GM21367 (cell line): ENCODE results near the gene JMY.

Experiments used
- ATAC-seq: cut with Tn5 transposase; IDR thresholded peaks from one replicate; pipeline ENCODE4 v1.9.1; 2021; ENCODE audit not compliant: unreplicated experiment

The JMY gene

GRCh38 chr5:79285285-79285684 lies 49.4 kb downstream of the JMY start:
- ATAC-seq = no peak

GRCh38 chr5:79285833-79286232 lies 49.9 kb downstream of the JMY start:
- no peak for ATAC-seq

- no peak for ATAC-seq
Observed at GRCh38 chr5:79287380-79287779, 51.4 kb downstream of the JMY start.

GRCh38 chr5:79287907-79288306 lies 52.0 kb downstream of the JMY start:
- ATAC-seq = no peak

- no peak for ATAC-seq
Observed at GRCh38 chr5:79295029-79295428, 59.1 kb downstream of the JMY start.

GRCh38 chr5:79297661-79298060 lies 61.7 kb downstream of the JMY start:
- ATAC-seq = no peak

- no peak for ATAC-seq
Observed at GRCh38 chr5:79301046-79301712, 65.2 kb downstream of the JMY start.

- ATAC-seq = no peak
Observed at GRCh38 chr5:79302454-79302853, 66.5 kb downstream of the JMY start.

GRCh38 chr5:79305706-79306105 lies 69.8 kb downstream of the JMY start:
- no peak for ATAC-seq

GRCh38 chr5:79318935-79319614 lies 83.1 kb downstream of the JMY start:
- ATAC-seq = no peak

GRCh38 chr5:79329453-79329852 lies 93.5 kb downstream of the JMY start:
- ATAC-seq = no peak

GRCh38 chr5:79330071-79330470 lies 94.1 kb downstream of the JMY start:
- no peak for ATAC-seq

GRCh38 chr5:79333852-79334557 lies 98.1 kb downstream of the JMY start:
- ATAC-seq = no peak

- ATAC-seq = no peak
Observed at GRCh38 chr5:79346420-79346824, 110.5 kb downstream of the JMY start.

GRCh38 chr5:79349047-79349446 lies 113.1 kb downstream of the JMY start:
- ATAC-seq = no peak

- ATAC-seq = no peak
Observed at GRCh38 chr5:79349881-79350280, 114.0 kb downstream of the JMY start.

GRCh38 chr5:79357398-79357797 lies 121.5 kb downstream of the JMY start:
- no peak for ATAC-seq
